Erythroblast (primary cell): Measurements from ENCODE around the gene CIP2A.

Source experiments
- GATA1 ChIP-seq: IDR thresholded peaks from 2 replicates; pipeline ENCODE4 v1.6.1; 2011; ENCODE audit warnings: low read depth, mild to moderate bottlenecking, control low read depth, low read length, moderate library complexity
- POLR2A ChIP-seq: IDR thresholded peaks from 2 replicates; pipeline ENCODE4 v1.6.1; 2011; ENCODE audit warnings: mild to moderate bottlenecking, low read length

DNA sequence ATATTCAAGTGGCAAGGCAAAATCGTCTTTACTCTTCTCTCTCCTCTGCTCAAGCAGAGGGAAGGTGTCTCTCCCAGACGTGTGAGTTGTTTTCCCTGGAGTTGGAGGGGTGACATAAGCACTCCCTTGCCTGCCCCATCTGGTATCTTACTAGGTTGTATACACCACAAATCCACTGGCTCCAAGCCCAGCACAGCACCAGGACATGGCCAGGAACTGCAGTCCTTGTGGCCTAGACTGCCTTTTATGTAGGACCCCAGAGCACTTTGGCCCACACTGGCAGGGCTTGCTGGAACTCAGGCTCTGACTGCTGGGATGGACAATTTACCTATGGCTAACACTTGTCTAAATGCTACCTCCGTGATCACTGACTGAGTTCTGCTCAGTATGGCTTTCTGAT is 34.3 kb upstream of the CIP2A start:
- no peak for TF ChIP-seq POLR2A
- no peak for TF ChIP-seq GATA1
